PFSK-1 (cell line): ENCODE data around the gene GEMIN7.

ENCODE experiments used
- FOXP2 ChIP-seq: optimal IDR thresholded peaks from 2 replicates; pipeline ENCODE3; 2011; ENCODE audit warnings: borderline replicate concordance, control low read depth, inconsistent platforms; ENCODE audit not compliant: insufficient read depth; ENCODE audit errors: extremely low read length, extremely low read depth
- POLR2AphosphoS5 ChIP-seq: IDR thresholded peaks from 2 replicates; pipeline ENCODE4 v1.6.1; 2012; ENCODE audit warnings: low read depth, mild to moderate bottlenecking, control low read depth, low read length, moderate library complexity
- REST ChIP-seq, 2 experiments: IDR thresholded peaks; 2 replicates each; pipeline versions ENCODE4 v1.6.1 to v1.8.0; 2011 to 2012; ENCODE audit warnings: low read depth in 2 of 2, low read length in 2 of 2, control low read depth in 1 of 2, inconsistent platforms in 1 of 2, mild to moderate bottlenecking in 1 of 2, moderate library complexity in 1 of 2; ENCODE audit not compliant: insufficient read depth in 1 of 2
- SIN3A ChIP-seq: IDR thresholded peaks from 2 replicates; pipeline ENCODE4 v1.6.1; 2012; ENCODE audit warnings: mild to moderate bottlenecking, low read length, moderate library complexity, borderline replicate concordance; ENCODE audit not compliant: insufficient read depth
- TAF1 ChIP-seq: IDR thresholded peaks from 2 replicates; pipeline ENCODE4 v1.6.1; 2012; ENCODE audit warnings: low read length, control low read depth, borderline replicate concordance; ENCODE audit not compliant: insufficient read depth

- TF ChIP-seq POLR2AphosphoS5 (no peak), SIN3A (no peak), REST (IDR thresholded peaks at IDR 0.05; ENCODE audit: insufficient read depth in 1 of 2, low read depth in 2 of 2, low read length in 2 of 2) (no peak), TAF1 (no peak), FOXP2 (no peak)
Measured at GRCh38 chr19:45037393-45038169, 41.5 kb upstream of the GEMIN7 start.
